AG09319 (cell line): ENCODE measurements around the gene SPTA1.

Experiments used
- DNase-seq: peaks from one replicate; pipeline ENCODE4 v3.0.0-alpha.2; 2010; ENCODE audit warnings: low read depth; ENCODE audit errors: extremely low read depth
- TF ChIP-seq, protein P1 (sequence below): IDR thresholded peaks from 2 replicates; pipeline ENCODE4 v1.5.1; 2011; ENCODE audit warnings: low read depth, mild to moderate bottlenecking, inconsistent platforms, low read length, moderate library complexity

SPTA1 gene

GRCh38 chr1:158720620-158721019, 34.1 kb upstream of the SPTA1 start, which contains the start of gene OR6K3:
Gene OR6K3, minus strand, starts transcription at chr1:158720720. Its CDS starts 2,605 bp downstream, at chr1:158718115.
- DNase-seq: no peak
- TF ChIP-seq, protein P1, sequence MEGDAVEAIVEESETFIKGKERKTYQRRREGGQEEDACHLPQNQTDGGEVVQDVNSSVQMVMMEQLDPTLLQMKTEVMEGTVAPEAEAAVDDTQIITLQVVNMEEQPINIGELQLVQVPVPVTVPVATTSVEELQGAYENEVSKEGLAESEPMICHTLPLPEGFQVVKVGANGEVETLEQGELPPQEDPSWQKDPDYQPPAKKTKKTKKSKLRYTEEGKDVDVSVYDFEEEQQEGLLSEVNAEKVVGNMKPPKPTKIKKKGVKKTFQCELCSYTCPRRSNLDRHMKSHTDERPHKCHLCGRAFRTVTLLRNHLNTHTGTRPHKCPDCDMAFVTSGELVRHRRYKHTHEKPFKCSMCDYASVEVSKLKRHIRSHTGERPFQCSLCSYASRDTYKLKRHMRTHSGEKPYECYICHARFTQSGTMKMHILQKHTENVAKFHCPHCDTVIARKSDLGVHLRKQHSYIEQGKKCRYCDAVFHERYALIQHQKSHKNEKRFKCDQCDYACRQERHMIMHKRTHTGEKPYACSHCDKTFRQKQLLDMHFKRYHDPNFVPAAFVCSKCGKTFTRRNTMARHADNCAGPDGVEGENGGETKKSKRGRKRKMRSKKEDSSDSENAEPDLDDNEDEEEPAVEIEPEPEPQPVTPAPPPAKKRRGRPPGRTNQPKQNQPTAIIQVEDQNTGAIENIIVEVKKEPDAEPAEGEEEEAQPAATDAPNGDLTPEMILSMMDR: no peak

GRCh38 chr1:158719664-158720063, 33.1 kb upstream of the SPTA1 start:
- DNase-seq: no peak
- TF ChIP-seq, protein P1: no peak

- DNase-seq: no peak
- TF ChIP-seq, protein P1: no peak
Observed at GRCh38 chr1:158717344-158717743, 30.8 kb upstream of the SPTA1 start.

GRCh38 chr1:158716335-158716734, 29.8 kb upstream of the SPTA1 start:
- DNase-seq: no peak
- TF ChIP-seq, protein P1: no peak

- TF ChIP-seq, protein P1: no peak
- DNase-seq: no peak
Observed at GRCh38 chr1:158714754-158715153, 28.2 kb upstream of the SPTA1 start.

DNA sequence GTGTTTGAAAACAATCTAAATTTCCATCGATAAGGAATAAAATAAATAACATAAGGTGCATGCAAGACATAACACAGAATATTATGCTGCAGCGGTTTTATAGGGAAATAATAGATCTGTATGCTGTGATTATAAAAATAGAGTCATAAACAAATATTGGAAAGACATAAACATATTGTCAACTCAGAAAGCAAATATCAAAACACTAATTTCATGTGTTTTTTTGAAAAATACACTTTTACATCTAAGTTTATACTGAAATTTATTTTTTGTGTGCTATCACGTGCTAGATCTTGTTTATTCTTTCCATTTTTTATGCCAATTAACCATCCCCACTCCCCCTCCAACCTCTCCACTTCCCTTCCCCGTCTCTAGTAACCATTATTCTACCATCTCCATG, 24.6 kb upstream of the SPTA1 start:
- DNase-seq: no peak
- TF ChIP-seq, protein P1: no peak

GRCh38 chr1:158706096-158706495, 19.6 kb upstream of the SPTA1 start:
- TF ChIP-seq, protein P1: no peak
- no peak for DNase-seq
